Astrocyte of the spinal cord (primary cell): ENCODE results near the gene EVA1A.

ENCODE experiments used
- DNase-seq: peaks from one replicate; pipeline ENCODE4 v3.0.0; 2011; ENCODE audit warnings: low read depth, low spot score
- H3K4me3 ChIP-seq: 2 replicates; pipeline ENCODE4 v1.5.1; 2011; ENCODE audit warnings: low read depth, mild to moderate bottlenecking, low read length, moderate library complexity
- CTCF ChIP-seq: IDR thresholded peaks from 2 replicates; pipeline ENCODE4 v1.5.1; 2012; ENCODE audit warnings: low read depth, mild to moderate bottlenecking, low read length, inconsistent platforms
- in situ Hi-C: cut with HindIII; loops from 2 replicates; pipeline ENCODE4 v1.10.0; 2017; ENCODE audit warnings: low sequenced_read_pairs

Gene EVA1A

DNA sequence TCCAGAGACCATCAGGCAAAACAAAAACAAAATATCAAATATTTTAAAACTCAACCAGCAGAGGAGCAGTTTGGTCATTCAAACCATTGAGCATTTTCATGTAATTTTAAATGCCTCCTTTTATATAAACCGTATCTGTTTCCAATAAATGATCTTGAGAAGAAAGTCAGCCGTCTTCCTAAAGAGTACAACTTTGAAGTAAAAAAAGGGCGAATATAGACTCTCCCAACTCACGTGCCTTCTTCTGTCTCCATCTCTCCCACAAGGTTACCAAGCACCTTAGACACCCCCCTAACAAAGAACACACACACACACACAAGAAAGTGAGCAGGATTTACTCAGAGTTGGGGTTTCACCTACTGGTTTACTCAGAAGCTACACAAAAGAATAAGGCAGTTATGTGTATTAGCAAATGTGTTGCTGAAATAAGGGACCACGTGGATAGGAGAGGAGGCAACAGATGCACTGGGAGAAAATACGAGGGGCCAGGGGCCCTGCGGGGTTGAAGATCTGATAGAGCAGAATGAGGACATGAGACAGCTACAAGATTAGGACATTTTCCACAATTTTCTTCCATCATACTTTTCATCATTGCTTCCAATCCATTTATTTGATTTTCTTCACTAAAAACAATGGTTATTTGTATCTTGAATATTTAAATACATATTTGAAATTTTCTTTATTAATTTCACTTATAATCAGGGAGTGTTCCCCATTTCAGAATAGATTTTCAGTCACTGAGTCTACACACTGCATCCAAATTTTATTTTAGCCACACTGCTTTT lies 45.0 kb downstream of the EVA1A start:
- DNase-seq = no peak
- in situ Hi-C loops = no loop called here
- TF ChIP-seq CTCF = no peak
- no peak overlapping the region for H3K4me3 ChIP-seq

- no peak for TF ChIP-seq CTCF
- peak; percentile 35 for DNase-seq
- in situ Hi-C loops = no loop called here
Measured at GRCh38 chr2:75513616-75514170, 47.0 kb downstream of the EVA1A start.

DNA sequence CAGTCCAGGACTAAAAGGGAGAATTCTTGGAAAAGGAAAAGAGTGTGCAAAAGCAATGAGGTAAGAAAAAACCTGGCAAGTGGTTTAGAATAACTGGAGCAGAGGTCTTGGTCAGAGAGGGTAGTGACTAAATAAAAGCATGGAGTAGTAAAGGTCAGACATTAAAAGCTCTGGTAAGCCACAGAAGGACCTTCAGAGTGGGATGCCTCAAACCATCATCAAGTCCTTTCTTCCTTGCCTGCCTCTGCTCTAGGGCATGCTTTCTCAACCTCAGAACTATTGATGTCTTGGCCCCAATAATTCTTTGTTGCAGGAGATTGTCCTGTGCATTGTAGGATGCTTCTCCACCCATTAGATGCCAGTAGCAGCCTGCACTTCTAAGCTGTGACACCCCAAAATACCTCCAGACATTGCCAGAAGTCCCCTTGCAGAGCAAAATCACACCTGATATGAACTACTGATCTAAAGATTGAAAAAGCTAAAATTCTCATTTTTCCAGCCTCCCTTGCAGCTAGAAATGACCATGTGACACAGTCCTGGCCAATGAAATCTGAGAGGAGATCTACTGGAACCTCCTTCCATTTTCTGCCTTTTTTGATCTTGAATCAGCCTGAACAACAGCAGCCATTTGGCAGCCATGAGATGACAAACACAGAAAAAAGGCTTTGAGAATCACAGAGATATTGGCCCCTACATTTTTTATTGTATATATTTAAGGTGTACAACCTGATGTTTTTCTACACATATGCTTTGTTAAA lies 48.1 kb downstream of the EVA1A start:
- no peak for DNase-seq
- TF ChIP-seq CTCF = no peak
- H3K4me3 ChIP-seq = no peak overlapping the region
- in situ Hi-C loops = no loop called here

More at GRCh38 chr2:75513616-75514170, 47.0 kb downstream of the EVA1A start:
- no peak overlapping the region for H3K4me3 ChIP-seq

DNA sequence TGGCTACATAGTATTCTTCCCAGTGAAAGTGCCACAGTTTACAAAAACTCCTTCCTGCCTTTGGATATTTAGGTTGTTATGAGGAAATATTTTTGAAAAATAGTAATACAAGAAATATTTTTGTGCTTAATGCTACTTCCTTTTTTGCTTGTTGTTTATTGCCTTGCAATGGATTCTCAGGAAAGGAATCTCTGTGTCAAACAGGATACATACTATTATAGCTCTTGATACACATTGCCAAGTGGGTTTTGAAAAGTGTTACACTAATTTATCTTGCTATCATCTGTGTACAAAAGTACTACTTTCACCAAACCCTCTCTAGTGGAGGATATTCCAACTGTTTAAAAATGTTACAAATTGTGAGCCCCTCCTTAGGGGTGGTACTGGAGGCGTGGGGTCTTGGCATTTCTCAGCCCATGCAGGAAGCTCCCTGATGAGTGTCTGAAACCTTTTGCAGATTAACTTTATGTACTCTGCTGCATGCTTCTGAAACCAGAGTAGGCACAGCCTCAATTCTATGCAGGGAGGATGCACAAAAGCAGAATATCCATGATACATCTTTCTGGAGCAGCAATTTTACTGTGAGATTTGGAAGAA lies 54.5 kb downstream of the EVA1A start:
- DNase-seq = no peak
- in situ Hi-C loops = no loop called here
- no peak for TF ChIP-seq CTCF
- H3K4me3 ChIP-seq = no peak overlapping the region

GRCh38 chr2:75505012-75505411 lies 55.7 kb downstream of the EVA1A start:
- H3K4me3 ChIP-seq = no peak overlapping the region
- TF ChIP-seq CTCF = no peak
- in situ Hi-C loops = no loop called here
- DNase-seq = no peak

DNA sequence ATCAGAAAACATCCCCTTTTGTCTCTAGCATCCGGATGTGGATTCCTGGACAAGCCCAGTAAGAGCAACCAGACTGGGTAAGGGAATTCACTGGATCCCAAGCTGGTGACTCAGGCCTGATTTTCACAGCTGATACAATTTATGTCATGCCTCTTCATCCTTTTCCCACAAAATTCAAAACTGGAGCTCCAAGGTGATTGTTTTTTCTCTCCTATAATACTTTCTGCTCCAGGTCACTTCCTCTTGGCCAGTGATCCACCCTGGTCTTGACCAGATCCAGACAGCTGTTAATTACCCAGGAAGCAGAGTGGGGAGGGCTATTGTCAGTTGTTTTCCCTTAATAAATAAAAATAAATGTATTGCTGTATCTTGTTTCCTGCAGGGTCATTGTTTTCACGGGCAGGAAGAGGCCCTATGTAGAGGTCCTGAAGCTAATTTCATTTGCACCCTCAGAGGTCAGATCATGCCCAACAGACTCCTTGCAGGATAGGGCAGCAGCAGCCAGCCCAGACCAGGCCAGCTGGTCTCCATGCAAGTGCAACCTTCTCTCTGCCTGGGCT lies 57.6 kb downstream of the EVA1A start:
- in situ Hi-C loops = no loop called here
- no peak for TF ChIP-seq CTCF
- no peak overlapping the region for H3K4me3 ChIP-seq
- peak; percentile 85 for DNase-seq
